ENCODE results near the gene PPP2R5A.

- TF ChIP-seq POLR2A (IDR thresholded peaks at IDR 0.05) (no peak), CTCF (IDR thresholded peaks at IDR 0.05) (no peak)
Measured at GRCh38 chr1:212302745-212303383, 17.7 kb downstream of the PPP2R5A start.

Data from heart left ventricle (tissue), 13 donors.